ENCODE measurements around the gene CHCHD2.
"Not testable (repeated sequence)": the region's sequence is repeated elsewhere in the genome, so short reads cannot be mapped to it uniquely, and the experiment has no call there.

The CHCHD2 gene

GRCh38 chr7:56083150-56083785, 23.0 kb downstream of the CHCHD2 start:
- CTCF ChIA-PET = interaction anchor here (0.6 to 3.1 kb wide), 4 partner anchors 9 to 488 kb away, joined by 3 to 26 read pairs (median 4); partner anchors contain the start of gene PHKG1
- POLR2A ChIA-PET = no interaction called here
- no peak overlapping the region for H3K4me3 ChIP-seq (ENCODE audit: low read depth, low read length)
- no peak for TF ChIP-seq CTCF (IDR thresholded peaks at IDR 0.05; ENCODE audit: insufficient read depth, low read length, missing control alignments)
- DNase-seq (ENCODE audit: low read depth, low spot score) = no peak

- no peak for DNase-seq (ENCODE audit: low read depth, low spot score)
- ChIA-PET CTCF (interaction anchor here (1.4 kb wide), 1 partner anchor 82 kb away, joined by 4 read pairs; no protein-coding TSS in a partner anchor), POLR2A (no interaction called here)
- TF ChIP-seq CTCF (IDR thresholded peaks at IDR 0.05; ENCODE audit: insufficient read depth, low read length, missing control alignments) = no peak
- no peak overlapping the region for H3K4me3 ChIP-seq (ENCODE audit: low read depth, low read length)
These were observed 24.5 kb downstream of the CHCHD2 start for GRCh38 chr7:56081626-56082340.

- POLR2A ChIA-PET = interaction anchor here (0.6 to 1.7 kb wide), 2 partner anchors 12 to 22 kb away, joined by 4 to 6 read pairs; partner anchors contain the start of gene PHKG1
- DNase-seq (ENCODE audit: low read depth, low spot score); CTCF ChIA-PET; H3K4me3 ChIP-seq (ENCODE audit: low read depth, low read length): not testable (repeated sequence)
These were observed 25.4 kb downstream of the CHCHD2 start for GRCh38 chr7:56080726-56081435.

- ChIA-PET POLR2A (interaction anchor here (0.6 to 1.7 kb wide), 4 partner anchors 13 to 26 kb away, joined by 3 to 6 read pairs (median 4); partner anchors contain the start of gene PHKG1), CTCF (interaction anchor here (1.0 to 3.1 kb wide), 5 partner anchors 10 to 440 kb away, joined by 3 to 15 read pairs (median 4); partner anchors contain the start of genes PHKG1 and SUMF2)
- TF ChIP-seq CTCF (IDR thresholded peaks at IDR 0.05; ENCODE audit: insufficient read depth, low read length, missing control alignments) = no peak
- no peak overlapping the region for H3K4me3 ChIP-seq (ENCODE audit: low read depth, low read length)
- DNase-seq (ENCODE audit: low read depth, low spot score) = no peak
These were observed 26.7 kb downstream of the CHCHD2 start for GRCh38 chr7:56079450-56080185.

- CTCF ChIA-PET = interaction anchor here (0.7 to 3.1 kb wide), 5 partner anchors 8 to 437 kb away, joined by 3 to 15 read pairs (median 5); partner anchors contain the start of gene SUMF2
- TF ChIP-seq CTCF (IDR thresholded peaks at IDR 0.05; ENCODE audit: insufficient read depth, low read length, missing control alignments) = no peak
- H3K4me3 ChIP-seq (ENCODE audit: low read depth, low read length) = no peak overlapping the region
- no peak for DNase-seq (ENCODE audit: low read depth, low spot score)
- POLR2A ChIA-PET = interaction anchor here (0.7 to 1.0 kb wide), 2 partner anchors 13 to 23 kb away, joined by 3 to 4 read pairs; no protein-coding TSS in a partner anchor
These were observed 28.1 kb downstream of the CHCHD2 start for GRCh38 chr7:56078196-56078595.

GRCh38 chr7:56077681-56078080, 28.6 kb downstream of the CHCHD2 start:
- DNase-seq (ENCODE audit: low read depth, low spot score) = no peak
- H3K4me3 ChIP-seq (ENCODE audit: low read depth, low read length) = no peak overlapping the region
- no peak for TF ChIP-seq CTCF (IDR thresholded peaks at IDR 0.05; ENCODE audit: insufficient read depth, low read length, missing control alignments)
- CTCF ChIA-PET = interaction anchor here (0.6 to 3.1 kb wide), 6 partner anchors 13 to 436 kb away, joined by 3 to 15 read pairs (median 4); partner anchors contain the start of genes PHKG1 and SUMF2
- POLR2A ChIA-PET = interaction anchor here (1.0 kb wide), 1 partner anchor 13 kb away, joined by 3 read pairs; no protein-coding TSS in a partner anchor
